Muscle of leg (tissue), 16 donors: ENCODE measurements around the gene FRMD4B. TPM values are rescaled to one million over a fixed set of nuclear protein-coding genes. Genes with fewer than 3 reads are reported as not detected.

Experiments used
- DNase-seq: peaks from one replicate; pipeline ENCODE4 v3.0.0; 2013
- H3K27ac ChIP-seq: one replicate; pipeline ENCODE4 v1.5.1; 2013; ENCODE audit warnings: mild to moderate bottlenecking, low read length, control low read depth
- H3K27me3 ChIP-seq: one replicate; pipeline ENCODE4 v1.6.1; 2013; ENCODE audit warnings: low read length; ENCODE audit not compliant: control insufficient read depth, insufficient read depth
- H3K36me3 ChIP-seq: one replicate; pipeline ENCODE4 v1.6.1; 2013; ENCODE audit warnings: low read length; ENCODE audit not compliant: control insufficient read depth, insufficient read depth
- H3K4me1 ChIP-seq: one replicate; pipeline ENCODE4 v1.6.1; 2013; ENCODE audit warnings: low read length; ENCODE audit not compliant: control insufficient read depth, insufficient read depth
- H3K4me3 ChIP-seq: one replicate; pipeline ENCODE4 v1.5.1; 2013; ENCODE audit warnings: low read length, control low read depth
- H3K9me3 ChIP-seq: replicated peaks from 2 replicates; pipeline ENCODE4 v1.6.1; 2013; ENCODE audit warnings: low read depth, low read length; ENCODE audit not compliant: control insufficient read depth
- WGBS: methylation state at CpG from one replicate; pipeline ENCODE4 v1.1.5; 2013; ENCODE audit warnings: missing lambda C conversion rate; ENCODE audit not compliant: insufficient coverage; 5-methylcytosine and 5-hydroxymethylcytosine counted together
- long read RNA-seq, 11 donors: transcript quantifications; one replicate each; lab custom pipeline, GENCODE V29; 2026
- polyA plus RNA-seq, 8 donors: library from polyadenylated mRNA; unstranded; fragments of 120-200 nt; gene quantifications; one replicate each; pipeline versions ENCODE4 v1.2.1 to v1.2.3, GENCODE V29; 2013; ENCODE audit warnings: inconsistent platforms in 1 of 8, low replicate concordance in 1 of 8; ENCODE audit not compliant: insufficient read length in 8 of 8, insufficient read depth in 1 of 8
- total RNA-seq: library from RNA; stranded (reverse); fragments of 120-200 nt; gene quantifications from one replicate; pipeline ENCODE4 v1.2.4, GENCODE V29; 2013

Gene FRMD4B
- 19.1 TPM for total RNA-seq
- 10 to 100 TPM; 13.9 to 23.1 (median 16.8) TPM for polyA plus RNA-seq
- long read RNA-seq, donor 1, result 0 reads
- long read RNA-seq, donor 2, result 0 reads
- long read RNA-seq, donor 3, result 0 reads
- long read RNA-seq, donor 4, result 0 reads
- long read RNA-seq, donor 5, result 0 reads
- long read RNA-seq, donor 6, partial matches to known transcripts, result 0 of 1 reads
- long read RNA-seq, donor 6, other reads (novel, unspliced or antisense), result 0 of 1 reads
- long read RNA-seq, donor 7, partial matches to known transcripts, result 0 of 1 reads
- long read RNA-seq, donor 7, other reads (novel, unspliced or antisense), result 0 of 1 reads
- long read RNA-seq, donor 8, result 0 reads
- long read RNA-seq, donor 9, partial matches to known transcripts, result 0 of 1 reads
- long read RNA-seq, donor 9, other reads (novel, unspliced or antisense), result 0 of 1 reads
- long read RNA-seq, donor 10, result 0 reads
- long read RNA-seq, donor 11, result 0 reads

DNA sequence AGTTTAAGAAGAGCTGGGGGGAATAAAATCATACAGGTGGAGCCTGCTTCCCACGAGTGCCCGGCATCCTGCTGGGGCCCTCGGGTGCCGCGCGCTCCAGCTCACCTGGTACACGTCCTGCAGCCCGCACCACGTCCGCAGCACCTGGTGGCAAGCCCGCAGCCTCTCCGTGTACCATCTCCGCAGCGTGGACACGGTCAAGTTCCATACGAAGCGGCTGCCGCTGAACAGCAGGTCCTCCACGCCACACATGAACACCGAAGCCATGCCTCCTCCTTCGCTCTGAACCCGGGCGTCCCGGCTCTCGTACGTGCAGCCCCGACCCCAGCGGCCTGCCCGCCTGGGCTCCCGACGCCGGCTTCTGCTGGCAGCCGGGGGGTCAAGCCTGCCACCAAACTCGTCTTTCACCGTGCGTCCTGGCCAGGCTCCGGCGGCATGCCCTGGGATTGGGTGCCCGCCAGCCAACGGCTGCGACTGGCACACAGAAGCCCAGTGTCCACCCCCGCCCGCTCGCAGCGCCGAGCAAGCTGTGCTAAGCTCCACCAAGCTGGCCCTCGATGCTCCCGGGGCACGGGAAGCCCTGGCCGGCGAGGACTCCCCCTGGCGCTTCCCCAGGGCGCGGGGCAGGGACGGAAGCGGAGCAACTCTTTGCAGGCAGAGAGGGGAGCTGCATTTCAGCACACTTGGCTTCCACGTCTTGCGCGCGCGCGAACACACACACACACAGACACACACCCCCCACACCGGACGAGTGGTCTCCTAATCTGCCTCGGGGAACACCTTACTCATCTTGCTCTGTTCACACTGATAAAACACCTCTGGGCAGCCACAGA, at the start of gene FRMD4B:
Gene FRMD4B, minus strand, starts transcription at position 366 of the 833 bp plus-strand sequence. Its CDS starts 99 bp downstream, at position 267.
- peak; percentile 75 for DNase-seq
- H3K9me3 ChIP-seq, result no peaks in the 10 kb centered on the region
- peak within 1 kb of the TSS; percentile 53 for H3K4me3 ChIP-seq
- peaks cover 15% of the 10 kb centered on the region for H3K27me3 ChIP-seq
- peaks cover 16% of the 10 kb centered on the region for H3K4me1 ChIP-seq
- WGBS, result 1% methylated on average over 52 of the region's 65 CpGs
- no peaks in the 10 kb centered on the region for H3K36me3 ChIP-seq
- peak within 1 kb of the TSS; percentile 31 for H3K27ac ChIP-seq

DNA sequence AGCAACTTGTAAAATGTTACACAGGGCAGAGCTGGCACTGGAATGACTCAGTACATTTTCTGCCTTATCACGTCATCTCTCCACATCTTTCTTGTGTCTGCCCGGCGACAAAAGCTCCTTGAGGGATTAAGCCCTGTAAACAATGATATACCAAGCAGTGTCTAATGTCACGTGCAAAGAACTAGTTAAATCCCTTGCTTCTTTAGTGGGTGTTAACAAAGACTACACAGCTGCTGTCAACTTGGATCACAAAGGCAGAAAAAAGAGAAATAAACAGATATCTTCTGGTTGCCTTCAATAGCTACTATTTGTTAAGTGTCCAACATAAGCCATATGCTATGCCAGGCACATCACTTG, 48.1 kb upstream of the FRMD4B start:
- H3K27me3 ChIP-seq, result no peaks in the 10 kb centered on the region
- H3K4me1 ChIP-seq, result no peaks in the 10 kb centered on the region
- H3K4me3 ChIP-seq, result no peak overlapping the region
- no peaks in the 10 kb centered on the region for H3K36me3 ChIP-seq
- H3K27ac ChIP-seq, result no peak overlapping the region
- no peak for DNase-seq
- WGBS, result no CpG with 5 or more reads among the region's 4 CpGs
- no peaks in the 10 kb centered on the region for H3K9me3 ChIP-seq

DNA sequence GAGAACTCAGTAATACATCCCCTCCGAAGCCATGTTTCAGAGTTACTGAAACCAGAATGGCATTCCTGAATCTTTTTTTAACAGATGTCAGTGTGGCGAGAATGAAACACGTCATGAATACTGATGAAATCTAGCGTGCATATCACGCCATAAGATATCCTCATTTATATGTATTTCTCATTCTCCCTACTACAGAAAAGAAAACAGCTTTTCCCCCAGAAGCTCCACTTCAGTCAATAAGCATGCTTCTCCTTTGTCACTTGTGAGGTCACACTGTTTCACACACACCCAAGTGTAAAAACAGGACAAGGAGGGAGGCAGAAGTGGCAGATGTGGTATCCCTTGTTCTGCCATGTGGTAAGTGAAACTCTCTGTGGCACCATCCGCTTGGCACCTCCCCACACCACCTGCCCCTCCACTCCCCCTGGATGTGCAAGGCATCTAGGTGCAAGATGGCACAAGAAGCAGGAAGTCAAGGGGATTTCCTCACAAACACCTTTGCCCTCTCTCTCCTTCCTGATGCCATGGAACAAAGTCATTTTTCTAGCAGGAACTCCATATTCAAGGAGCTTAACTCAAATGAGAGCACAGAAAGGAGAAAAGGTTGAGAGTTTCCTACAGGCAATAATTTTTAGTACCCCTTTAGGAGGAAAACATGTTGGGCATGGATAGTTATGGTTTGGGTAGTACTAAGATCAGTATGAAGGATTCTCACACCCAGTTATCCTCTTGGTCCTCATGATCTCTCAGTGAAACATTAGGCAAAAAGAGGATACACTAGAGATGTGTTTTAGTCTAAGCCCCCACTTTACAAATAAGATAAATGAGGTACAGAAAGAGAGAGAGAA, 47.5 kb upstream of the FRMD4B start:
- no peaks in the 10 kb centered on the region for H3K4me1 ChIP-seq
- DNase-seq, result no peak
- no peaks in the 10 kb centered on the region for H3K36me3 ChIP-seq

DNA sequence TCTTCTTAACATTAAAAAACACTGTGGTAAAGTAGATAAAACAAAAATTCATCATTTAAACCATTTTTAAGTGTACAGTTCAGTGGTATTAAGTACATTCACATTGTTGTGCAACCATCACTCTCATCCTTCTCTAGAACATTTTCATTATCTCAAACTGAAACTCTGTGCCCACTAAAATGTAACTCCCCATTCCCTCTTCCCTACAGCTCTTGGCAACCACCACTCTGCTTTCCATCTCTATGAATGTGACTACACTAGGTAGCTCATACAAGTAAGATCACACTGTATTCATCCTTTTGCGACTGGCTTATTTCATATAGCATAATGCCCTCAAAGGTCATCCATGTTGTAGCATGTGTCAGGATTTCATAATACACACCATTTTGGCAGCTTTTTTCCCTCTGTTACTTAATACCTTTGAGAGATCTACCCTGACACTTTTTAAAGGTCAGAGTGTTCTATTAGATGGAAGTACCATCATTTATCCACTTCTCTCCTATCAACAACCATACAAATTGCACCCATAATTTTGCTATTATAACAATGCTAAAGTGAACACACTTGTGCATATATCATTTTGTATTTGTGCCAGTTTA, 42.9 kb upstream of the FRMD4B start:
- no peaks in the 10 kb centered on the region for H3K4me1 ChIP-seq
- H3K27me3 ChIP-seq, result no peaks in the 10 kb centered on the region
- no peak overlapping the region for H3K4me3 ChIP-seq
- H3K36me3 ChIP-seq, result no peaks in the 10 kb centered on the region
- H3K27ac ChIP-seq, result no peak overlapping the region
- H3K9me3 ChIP-seq, result no peaks in the 10 kb centered on the region
- DNase-seq, result no peak
- WGBS, result no CpG with 5 or more reads among the region's 1 CpG

More for the DNA sequence above, 47.5 kb upstream of the FRMD4B start:
- H3K27ac ChIP-seq, result no peak overlapping the region
- WGBS, result 67% methylated on average over 2 of the region's 6 CpGs
- H3K27me3 ChIP-seq, result no peaks in the 10 kb centered on the region
- H3K9me3 ChIP-seq, result no peaks in the 10 kb centered on the region
- no peak overlapping the region for H3K4me3 ChIP-seq

DNA sequence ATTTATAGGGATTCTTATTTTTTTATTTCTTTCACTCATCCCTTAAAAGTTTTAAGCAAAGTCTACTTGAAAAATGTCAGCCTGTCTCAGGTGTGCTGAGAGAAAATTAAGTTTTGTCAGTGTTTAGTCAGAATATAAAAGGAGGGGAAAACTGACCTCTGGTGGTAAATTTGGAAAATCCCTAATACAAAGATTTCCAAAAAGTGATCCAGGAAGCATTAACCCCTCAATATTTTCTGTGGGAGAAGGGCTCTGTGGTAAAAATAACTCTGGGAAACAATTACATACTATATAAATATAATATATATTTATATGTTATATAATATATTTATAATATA, 41.0 kb upstream of the FRMD4B start:
- Histone ChIP-seq H3K9me3 (no peaks in the 10 kb centered on the region), H3K4me3 (no peak overlapping the region), H3K27me3 (no peaks in the 10 kb centered on the region), H3K27ac (no peak overlapping the region), H3K36me3 (no peaks in the 10 kb centered on the region), H3K4me1 (no peaks in the 10 kb centered on the region)
- DNase-seq, result no peak

DNA sequence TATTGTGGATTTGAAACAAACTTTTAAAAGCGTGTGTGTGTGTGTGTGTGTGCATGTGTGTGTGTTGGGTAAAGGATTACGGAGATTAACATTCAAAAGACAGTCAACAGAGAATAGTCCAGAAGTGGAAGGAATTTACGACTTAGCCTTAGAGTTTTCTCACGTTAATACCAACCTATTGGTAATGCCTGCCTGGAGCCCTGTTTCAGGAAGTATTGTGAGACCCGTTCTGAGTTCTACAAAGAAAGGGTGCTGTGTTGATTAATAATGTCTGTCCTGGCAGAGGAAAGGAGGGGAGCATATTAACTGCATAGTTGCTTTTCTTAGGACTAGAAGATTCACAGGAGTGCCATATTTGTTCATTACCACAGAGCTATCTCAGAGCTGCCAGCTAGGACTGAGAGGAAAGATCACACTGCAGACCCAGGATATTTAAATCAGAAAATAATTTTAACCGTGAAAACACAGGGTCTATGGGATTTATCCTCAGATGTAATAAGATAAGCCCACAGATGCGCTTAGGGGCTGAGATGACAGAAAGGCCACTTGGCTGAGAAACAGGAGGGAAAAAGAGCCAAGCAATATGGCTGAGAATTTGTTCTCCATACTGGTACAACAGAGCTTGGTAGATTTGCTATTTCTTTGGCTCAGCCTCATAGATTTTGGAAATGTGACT, 40.5 kb upstream of the FRMD4B start:
- Histone ChIP-seq H3K27me3 (no peaks in the 10 kb centered on the region), H3K4me1 (no peaks in the 10 kb centered on the region), H3K36me3 (no peaks in the 10 kb centered on the region), H3K9me3 (no peaks in the 10 kb centered on the region), H3K4me3 (no peak overlapping the region), H3K27ac (no peak overlapping the region)
- 25% methylated on average over 1 of the region's 7 CpGs for WGBS
- DNase-seq, result no peak

DNA sequence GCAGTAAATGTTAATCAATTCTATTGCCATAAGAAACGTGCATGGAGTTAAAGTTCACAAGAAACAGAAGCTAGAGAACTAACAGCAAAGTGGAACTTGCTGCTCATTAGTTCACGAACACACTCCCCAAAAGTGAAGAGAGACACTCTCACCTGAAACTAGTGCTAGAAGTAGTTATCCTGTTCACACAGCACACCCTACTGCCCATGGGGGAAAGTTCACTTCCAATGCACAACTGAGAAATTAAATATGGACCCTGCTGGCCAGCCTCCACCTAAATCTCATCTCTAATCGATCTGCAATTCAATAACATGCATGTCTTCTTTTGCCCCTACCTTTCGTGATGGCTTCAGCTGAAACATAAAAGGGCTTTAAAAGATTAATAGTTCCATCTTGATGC, 39.4 kb upstream of the FRMD4B start:
- 40% methylated on average over 1 of the region's 4 CpGs for WGBS
- Histone ChIP-seq H3K36me3 (no peaks in the 10 kb centered on the region), H3K27me3 (no peaks in the 10 kb centered on the region), H3K4me1 (no peaks in the 10 kb centered on the region), H3K9me3 (no peaks in the 10 kb centered on the region), H3K4me3 (no peak overlapping the region), H3K27ac (no peak overlapping the region)
- DNase-seq, result no peak

DNA sequence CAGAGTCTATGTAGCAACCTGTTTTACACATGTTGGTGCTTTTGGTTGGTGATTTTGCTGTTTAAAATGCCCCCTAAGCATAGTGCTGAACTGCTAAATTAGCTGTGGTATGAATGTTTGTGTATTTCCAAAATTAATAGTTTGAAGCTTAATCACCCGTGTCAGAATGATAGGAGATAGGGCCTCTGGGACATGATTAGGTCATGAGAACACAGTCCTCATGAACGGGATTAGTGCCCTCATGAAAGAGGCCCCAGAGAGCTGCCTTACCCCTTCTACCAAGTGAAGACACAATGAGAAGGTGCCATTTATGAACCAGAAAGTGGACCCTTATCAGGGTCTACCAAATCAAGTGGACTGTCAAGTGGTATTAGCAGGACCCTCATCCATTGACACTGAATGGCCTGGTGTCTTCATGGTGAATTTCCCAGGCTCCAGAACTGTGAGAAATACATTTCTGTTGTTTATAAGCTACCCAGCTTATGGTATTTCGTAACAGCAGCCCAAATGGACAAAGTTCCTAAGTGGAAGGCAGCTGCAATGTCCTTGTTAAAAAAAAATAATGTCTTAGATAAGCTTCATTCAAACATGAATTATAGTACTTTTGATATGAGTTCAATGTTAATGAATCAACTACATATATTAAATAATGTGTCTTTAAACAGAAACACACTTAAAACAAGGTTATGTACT, 37.7 kb upstream of the FRMD4B start:
- no peaks in the 10 kb centered on the region for H3K27me3 ChIP-seq
- no peak overlapping the region for H3K4me3 ChIP-seq
- H3K9me3 ChIP-seq, result no peaks in the 10 kb centered on the region
- DNase-seq, result no peak
- H3K27ac ChIP-seq, result no peak overlapping the region
- no CpG with 5 or more reads among the region's 3 CpGs for WGBS
- no peaks in the 10 kb centered on the region for H3K36me3 ChIP-seq
- H3K4me1 ChIP-seq, result no peaks in the 10 kb centered on the region

DNA sequence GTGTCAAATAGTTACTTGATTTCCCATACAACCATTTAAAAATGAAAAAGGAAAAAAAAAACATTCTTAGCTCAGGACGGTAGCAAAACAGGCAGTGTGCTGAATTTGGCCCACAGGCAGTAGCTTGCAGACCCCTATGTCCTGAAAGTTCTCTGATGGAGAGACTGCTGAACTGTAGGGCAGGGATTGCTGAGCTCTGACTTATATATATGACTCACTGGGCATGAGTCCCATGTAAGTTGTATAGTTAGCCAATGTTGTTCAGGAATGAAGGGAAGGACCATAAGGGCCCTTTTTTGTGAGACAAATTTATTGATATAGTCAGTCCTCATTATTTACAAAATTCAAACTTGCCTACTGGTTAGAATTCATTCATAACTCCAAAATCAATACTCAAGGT, 36.9 kb upstream of the FRMD4B start:
- no peak for DNase-seq
- H3K27ac ChIP-seq, result no peak overlapping the region
- H3K4me3 ChIP-seq, result no peak overlapping the region
- H3K27me3 ChIP-seq, result no peaks in the 10 kb centered on the region
- H3K4me1 ChIP-seq, result no peaks in the 10 kb centered on the region
- no peaks in the 10 kb centered on the region for H3K36me3 ChIP-seq
- no peaks in the 10 kb centered on the region for H3K9me3 ChIP-seq
- 67% methylated on average over 1 of the region's 1 CpG for WGBS
